Glomerular visceral epithelial cell (primary cell): ENCODE results near the gene CC2D2B.
"Not testable (repeated sequence)": the region's sequence is repeated elsewhere in the genome, so short reads cannot be mapped to it uniquely, and the experiment has no call there.

Experiments
- DNase-seq: peaks from one replicate; pipeline ENCODE4 v3.0.0-alpha.2; 2016; ENCODE audit errors: extremely low spot score

The CC2D2B gene

GRCh38 chr10:95907456-95908253 lies at the start of gene CC2D2B:
Gene CC2D2B (plus strand): TSS chr10:95907975. CDS start chr10:95911324, 3,349 bp downstream.
- peak; percentile 77 for DNase-seq

DNA sequence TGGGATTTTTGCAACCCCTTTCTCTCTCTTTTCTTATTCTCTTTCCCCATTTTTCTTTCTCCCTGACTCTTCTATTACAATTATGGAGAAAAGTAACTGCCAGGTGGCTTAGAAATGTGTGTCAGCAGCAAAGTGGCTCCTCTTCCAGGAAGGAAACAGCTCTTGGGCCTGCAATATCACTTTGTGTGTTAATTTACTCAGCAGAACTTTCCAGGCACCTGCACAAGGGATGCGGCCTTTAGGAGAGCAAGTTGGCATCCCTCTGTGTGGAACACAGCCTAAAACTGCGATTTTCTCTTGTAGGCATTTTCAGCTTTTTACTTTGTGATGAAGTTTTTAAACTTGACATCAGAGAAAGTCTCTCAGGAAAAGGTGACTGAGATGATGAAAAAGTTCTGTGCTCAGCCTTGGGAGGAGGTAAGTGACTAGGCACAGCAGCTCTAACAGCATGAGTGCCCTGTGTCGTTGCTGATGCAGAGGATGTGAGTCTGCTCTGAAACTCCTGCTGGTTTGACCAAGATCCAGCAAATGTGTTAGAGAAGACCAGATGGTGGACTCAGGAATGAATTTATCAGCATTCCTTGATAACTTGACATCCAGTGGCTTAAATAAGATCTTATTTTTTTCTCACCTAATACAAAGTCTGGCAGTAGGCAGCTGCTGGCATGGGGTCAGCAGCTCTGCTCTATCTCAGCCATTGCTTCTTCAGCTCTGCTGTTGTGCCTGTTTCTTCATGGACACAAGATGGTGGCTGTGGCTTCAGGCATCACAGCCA lies 47.4 kb upstream of the CC2D2B start:
- no peak for DNase-seq

- DNase-seq: no peak
Measured at GRCh38 chr10:95861386-95861785, 46.4 kb upstream of the CC2D2B start.

DNA sequence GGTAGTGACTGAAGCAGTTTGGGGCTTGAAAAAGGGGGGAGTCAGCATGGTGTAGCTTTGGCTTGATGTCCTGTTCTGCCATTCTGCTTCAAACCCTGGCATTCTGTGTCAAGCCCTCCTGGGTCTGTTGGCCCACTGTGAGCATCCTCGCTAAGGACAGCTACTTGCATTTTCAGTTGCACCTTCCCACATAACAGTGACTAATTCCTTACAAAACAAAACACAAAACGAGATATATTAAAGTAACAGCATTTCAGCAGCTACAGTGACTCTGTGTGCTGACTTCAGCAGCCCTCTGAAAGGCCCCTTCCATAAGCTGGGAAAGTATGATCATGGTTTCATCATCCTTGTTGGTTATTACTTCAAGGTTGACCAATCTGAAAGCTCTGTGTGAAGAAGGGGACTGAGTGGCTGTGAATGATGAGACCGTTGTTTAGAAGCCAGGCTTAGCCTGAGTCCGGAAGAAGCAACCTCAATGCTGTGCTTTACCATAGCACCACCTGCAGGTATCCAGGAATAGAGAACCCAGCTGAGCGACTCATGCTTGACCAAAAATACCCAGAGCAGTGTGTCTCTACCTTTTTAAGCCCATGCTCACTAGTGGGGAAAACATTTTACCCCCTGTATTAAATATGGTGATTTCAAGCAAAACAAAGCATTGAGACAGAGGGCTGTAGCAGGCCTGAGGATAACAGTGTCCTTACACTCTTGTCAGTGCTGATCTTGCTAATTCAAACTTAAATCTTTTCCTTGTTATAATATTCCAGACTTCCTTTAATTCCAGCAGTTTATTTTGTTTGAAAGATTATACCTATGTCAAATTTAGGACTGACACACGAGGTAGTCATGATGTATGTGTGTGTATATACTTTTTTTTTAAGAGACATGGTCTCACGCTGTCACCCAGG lies 42.6 kb upstream of the CC2D2B start:
- peak; percentile 60 for DNase-seq

DNA sequence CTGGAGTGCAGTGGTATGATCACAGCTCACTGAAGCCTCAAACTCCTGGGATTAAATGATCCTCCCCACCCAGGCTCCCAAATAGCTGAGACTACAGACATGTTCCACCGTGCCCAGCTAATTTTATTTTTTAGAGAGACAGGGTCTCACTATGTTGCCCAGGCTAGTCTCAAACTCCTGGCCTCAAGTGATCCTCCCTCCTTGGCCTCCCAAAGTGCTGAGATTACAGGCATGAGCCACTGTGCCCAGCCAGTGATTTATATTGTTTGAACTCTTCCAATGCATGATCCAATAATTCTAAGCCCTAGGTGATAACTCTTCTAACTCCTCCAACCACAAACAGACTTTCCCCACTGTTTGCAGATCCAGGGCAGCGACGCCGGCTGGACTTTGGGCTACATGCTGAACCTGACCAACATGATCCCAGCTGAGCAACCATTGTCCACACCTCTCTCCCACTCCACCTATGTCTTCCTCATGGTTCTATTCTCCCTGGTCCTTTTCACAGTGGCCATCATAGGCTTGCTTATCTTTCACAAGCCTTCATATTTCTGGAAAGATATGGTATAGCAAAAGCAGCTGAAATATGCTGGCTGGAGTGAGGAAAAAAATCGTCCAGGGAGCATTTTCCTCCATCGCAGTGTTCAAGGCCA lies 41.8 kb upstream of the CC2D2B start:
- DNase-seq: no peak

DNA sequence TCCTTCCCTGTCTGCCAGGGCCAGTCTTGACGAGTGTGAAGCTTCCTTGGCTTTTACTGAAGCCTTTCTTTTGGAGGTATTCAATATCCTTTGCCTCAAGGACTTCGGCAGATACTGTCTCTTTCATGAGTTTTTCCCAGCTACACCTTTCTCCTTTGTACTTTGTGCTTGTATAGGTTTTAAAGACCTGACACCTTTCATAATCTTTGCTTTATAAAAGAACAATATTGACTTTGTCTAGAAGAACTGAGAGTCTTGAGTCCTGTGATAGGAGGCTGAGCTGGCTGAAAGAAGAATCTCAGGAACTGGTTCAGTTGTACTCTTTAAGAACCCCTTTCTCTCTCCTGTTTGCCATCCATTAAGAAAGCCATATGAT lies 41.3 kb upstream of the CC2D2B start:
- DNase-seq: no peak

- no peak for DNase-seq
Measured at GRCh38 chr10:95867866-95868265, 39.9 kb upstream of the CC2D2B start.

- no peak for DNase-seq
Measured at GRCh38 chr10:95872158-95872711, 35.5 kb upstream of the CC2D2B start.

DNA sequence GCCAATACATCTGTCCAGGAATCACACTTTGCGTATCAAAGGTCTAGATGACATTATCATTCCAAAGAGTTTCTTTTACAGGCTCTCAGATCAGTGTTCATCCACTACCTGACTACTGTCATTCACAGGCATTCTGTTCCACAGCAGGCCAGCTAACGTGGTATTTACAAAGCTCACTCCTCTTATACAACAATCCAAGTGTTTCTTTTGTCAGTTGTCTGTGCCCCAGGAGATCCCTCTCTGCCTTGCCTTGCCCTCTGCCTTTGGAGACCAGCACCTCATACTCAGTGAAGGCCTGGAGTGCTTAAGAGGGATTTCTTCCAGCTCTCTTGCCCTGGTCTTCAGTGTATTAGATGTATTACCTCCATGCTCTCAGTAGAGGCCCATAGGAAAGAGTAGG lies 34.6 kb upstream of the CC2D2B start:
- DNase-seq: no peak

DNA sequence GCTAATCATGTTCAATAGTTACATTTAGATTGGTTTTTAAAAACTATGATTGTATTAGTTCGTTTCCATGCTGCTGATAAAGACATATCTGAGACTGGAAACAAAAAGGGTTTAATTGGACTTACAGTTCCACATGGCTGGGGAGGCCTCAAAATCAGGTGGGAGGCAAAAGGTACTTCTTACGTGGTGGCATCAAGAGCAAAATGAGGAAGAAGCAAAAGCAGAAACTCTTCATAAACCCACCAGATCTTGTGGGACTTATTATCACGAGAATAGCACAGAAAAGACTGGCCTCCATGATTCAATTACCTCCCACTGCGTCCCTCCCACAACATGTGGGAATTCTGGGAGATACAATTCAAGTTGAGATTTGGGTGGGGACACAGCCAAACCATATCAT lies 34.1 kb upstream of the CC2D2B start:
- no peak for DNase-seq

DNA sequence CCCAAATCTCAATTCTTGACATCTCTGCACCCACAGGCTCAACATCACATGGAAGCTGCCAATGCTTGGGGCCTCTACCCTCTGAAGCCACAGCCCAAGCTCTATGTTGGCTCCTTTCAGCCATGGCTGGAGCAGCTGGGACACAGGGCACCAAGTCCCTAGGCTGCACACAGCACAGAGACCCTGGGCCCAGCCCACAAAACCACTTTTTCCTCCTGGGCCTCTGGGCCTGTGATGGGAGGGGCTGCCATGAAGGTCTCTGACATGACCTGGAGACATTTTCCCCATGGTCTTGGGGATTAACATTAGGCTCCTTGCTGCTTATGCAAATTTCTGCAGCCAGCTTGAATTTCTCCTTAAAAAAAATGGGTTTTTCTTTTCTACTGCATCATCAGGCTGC lies 33.0 kb upstream of the CC2D2B start:
- DNase-seq: not testable (repeated sequence)

GRCh38 chr10:95876756-95877155 lies 31.0 kb upstream of the CC2D2B start:
- no peak for DNase-seq

GRCh38 chr10:95877881-95878280 lies 29.9 kb upstream of the CC2D2B start:
- DNase-seq: no peak

GRCh38 chr10:95880704-95881103 lies 27.1 kb upstream of the CC2D2B start:
- no peak for DNase-seq

- DNase-seq: no peak
Measured at GRCh38 chr10:95881316-95881715, 26.5 kb upstream of the CC2D2B start.

- no peak for DNase-seq
Measured at GRCh38 chr10:95889830-95890229, 17.9 kb upstream of the CC2D2B start.

GRCh38 chr10:95896071-95896850 lies 11.5 kb upstream of the CC2D2B start:
- no peak for DNase-seq

DNA sequence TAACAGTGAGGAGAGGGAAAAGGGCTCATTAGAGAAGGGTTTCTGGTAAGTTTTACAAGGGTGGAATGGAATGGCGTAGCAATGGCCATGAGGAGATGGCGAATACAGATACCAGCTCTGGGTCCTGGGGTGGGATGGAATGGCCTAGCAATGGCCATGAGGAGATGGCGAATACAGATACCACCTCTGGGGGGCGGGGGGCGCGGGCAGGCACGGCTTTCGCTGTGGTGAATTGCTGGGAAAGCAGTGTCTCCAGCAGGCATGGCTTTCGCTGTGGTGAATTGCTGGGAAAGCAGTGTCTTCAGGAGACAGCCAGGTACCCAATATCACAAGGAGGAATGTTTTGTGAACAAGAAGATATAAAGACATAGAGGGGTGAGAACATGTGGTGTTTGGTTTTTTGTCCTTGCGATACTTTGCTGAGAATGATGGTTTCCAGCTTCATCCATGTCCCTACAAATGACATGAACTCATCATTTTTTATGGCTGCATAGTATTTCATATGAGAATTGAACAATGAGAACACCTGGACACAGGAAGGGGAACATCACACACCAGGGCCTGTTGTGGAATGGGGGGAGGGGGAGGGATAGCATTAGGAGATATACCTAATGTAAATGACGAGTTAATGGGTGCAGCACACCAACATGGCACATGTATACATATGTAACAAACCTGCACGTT lies 1.7 kb upstream of the CC2D2B start:
- not testable (repeated sequence) for DNase-seq

DNA sequence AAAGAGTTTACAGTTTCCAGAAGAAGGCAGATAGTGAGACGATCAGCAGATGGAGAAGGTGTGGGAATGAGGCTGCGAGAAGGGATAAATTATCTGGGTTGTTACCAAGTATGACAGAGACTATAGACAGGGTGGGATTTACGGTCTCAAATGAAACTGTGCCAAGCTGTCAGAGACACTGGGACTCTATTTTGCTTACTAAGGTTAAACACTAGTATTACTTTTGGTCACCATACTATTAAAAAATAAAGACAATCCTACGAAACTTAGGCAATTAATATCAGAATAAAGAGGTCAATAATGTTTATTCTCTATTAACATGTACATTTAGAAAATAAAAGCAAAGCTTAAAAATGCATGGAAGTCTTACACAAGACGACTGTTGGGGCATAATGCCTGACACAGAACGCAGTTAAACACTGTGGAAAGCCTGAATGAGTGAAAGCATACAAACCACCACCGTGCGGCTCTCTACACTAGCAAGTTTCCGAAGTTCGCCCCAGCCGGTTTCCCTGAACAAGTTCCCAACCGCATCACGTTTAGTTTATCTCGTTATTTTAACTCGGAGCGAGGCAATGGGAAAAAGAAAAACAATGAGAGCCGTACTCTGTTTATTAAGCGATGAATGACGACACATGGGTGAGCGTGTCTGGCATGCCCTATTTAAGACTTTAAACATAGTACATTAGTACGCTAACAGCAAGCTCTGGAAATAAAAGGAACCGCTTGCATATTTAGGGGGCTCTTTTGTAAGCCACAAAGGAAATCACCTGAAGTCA lies 909 bp upstream of the CC2D2B start:
- peak; percentile 44 for DNase-seq
